GM12892 (cell line): ENCODE measurements around the gene ADAMTS2.

Source experiments
- POLR2A ChIP-seq: IDR thresholded peaks from 2 replicates; pipeline ENCODE4 v1.6.1; 2011; ENCODE audit warnings: low read depth, low read length, control low read depth
- POLR2AphosphoS5 ChIP-seq: IDR thresholded peaks from 2 replicates; pipeline ENCODE4 v1.6.1; 2011; ENCODE audit warnings: low read depth, low read length, control low read depth

GRCh38 chr5:179188636-179189035, 156.6 kb downstream of the ADAMTS2 start:
- TF ChIP-seq POLR2A (no peak), POLR2AphosphoS5 (no peak)
